ENCODE data around the gene ERICH4.

GRCh38 chr19:41484822-41485221 is 41.9 kb downstream of the ERICH4 start:
- TF ChIP-seq MAZ (IDR thresholded peaks at IDR 0.05; ENCODE audit: borderline replicate concordance, low read depth, low read length): no peak
- no peak for TF ChIP-seq FOS (IDR thresholded peaks at IDR 0.05; ENCODE audit: low read depth, low read length)
- TF ChIP-seq, protein P1, sequence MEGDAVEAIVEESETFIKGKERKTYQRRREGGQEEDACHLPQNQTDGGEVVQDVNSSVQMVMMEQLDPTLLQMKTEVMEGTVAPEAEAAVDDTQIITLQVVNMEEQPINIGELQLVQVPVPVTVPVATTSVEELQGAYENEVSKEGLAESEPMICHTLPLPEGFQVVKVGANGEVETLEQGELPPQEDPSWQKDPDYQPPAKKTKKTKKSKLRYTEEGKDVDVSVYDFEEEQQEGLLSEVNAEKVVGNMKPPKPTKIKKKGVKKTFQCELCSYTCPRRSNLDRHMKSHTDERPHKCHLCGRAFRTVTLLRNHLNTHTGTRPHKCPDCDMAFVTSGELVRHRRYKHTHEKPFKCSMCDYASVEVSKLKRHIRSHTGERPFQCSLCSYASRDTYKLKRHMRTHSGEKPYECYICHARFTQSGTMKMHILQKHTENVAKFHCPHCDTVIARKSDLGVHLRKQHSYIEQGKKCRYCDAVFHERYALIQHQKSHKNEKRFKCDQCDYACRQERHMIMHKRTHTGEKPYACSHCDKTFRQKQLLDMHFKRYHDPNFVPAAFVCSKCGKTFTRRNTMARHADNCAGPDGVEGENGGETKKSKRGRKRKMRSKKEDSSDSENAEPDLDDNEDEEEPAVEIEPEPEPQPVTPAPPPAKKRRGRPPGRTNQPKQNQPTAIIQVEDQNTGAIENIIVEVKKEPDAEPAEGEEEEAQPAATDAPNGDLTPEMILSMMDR (conservative IDR thresholded peaks at IDR 0.05; ENCODE audit: low read depth, low read length): no peak
- TF ChIP-seq, protein P2, sequence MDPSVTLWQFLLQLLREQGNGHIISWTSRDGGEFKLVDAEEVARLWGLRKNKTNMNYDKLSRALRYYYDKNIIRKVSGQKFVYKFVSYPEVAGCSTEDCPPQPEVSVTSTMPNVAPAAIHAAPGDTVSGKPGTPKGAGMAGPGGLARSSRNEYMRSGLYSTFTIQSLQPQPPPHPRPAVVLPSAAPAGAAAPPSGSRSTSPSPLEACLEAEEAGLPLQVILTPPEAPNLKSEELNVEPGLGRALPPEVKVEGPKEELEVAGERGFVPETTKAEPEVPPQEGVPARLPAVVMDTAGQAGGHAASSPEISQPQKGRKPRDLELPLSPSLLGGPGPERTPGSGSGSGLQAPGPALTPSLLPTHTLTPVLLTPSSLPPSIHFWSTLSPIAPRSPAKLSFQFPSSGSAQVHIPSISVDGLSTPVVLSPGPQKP (IDR thresholded peaks at IDR 0.05; ENCODE audit: borderline replicate concordance, low read depth, low read length): no peak
- TF ChIP-seq RAD21 (IDR thresholded peaks at IDR 0.05; ENCODE audit: low read length): no peak
- no peak for TF ChIP-seq MAFK (IDR thresholded peaks at IDR 0.05; ENCODE audit: low read depth, low read length)
- no peak for TF ChIP-seq POLR2A (IDR thresholded peaks at IDR 0.05; ENCODE audit: low read depth, low read length)
- no peak for TF ChIP-seq RFX5 (IDR thresholded peaks at IDR 0.05; ENCODE audit: low read depth, low read length)
- TF ChIP-seq NFE2L2 (IDR thresholded peaks at IDR 0.05; ENCODE audit: low read depth, low read length): no peak
- TF ChIP-seq CEBPB (IDR thresholded peaks at IDR 0.05; ENCODE audit: low read depth, low read length): no peak
